GM23248 (cell line): ENCODE data around the gene COPS6. TPM values are rescaled to one million over a fixed set of nuclear protein-coding genes. Genes with fewer than 3 reads are reported as not detected.
A peak's percentile ranks its signal among the peaks of the same experiment; 100 is the strongest.

Experiments
- DNase-seq: peaks from one replicate; pipeline ENCODE4 v3.0.0-alpha.2; 2015
- H2AFZ ChIP-seq: fragments of 200-600 bp; sonication (generic); 2 replicates; pipeline ENCODE4 v1.6.1; 2016; ENCODE audit warnings: antibody characterized with exemption
- H3F3A ChIP-seq: fragments of 200-600 bp; sonication (generic); 2 replicates; pipeline ENCODE4 v1.6.1; 2016; ENCODE audit warnings: mild to moderate bottlenecking, antibody characterized with exemption, mixed run types; ENCODE audit not compliant: insufficient read depth
- H3K27ac ChIP-seq: fragments of 200-600 bp; sonication (generic); 2 replicates; pipeline ENCODE4 v1.5.1; 2016; ENCODE audit warnings: mild to moderate bottlenecking
- H3K27me3 ChIP-seq: fragments of 200-600 bp; sonication (generic); replicated peaks from 2 replicates; pipeline ENCODE4 v1.6.1; 2016; ENCODE audit warnings: mild to moderate bottlenecking; ENCODE audit not compliant: insufficient read depth
- H3K36me3 ChIP-seq: fragments of 200-600 bp; sonication (generic); 2 replicates; pipeline ENCODE4 v1.6.1; 2016; ENCODE audit warnings: low read depth, mild to moderate bottlenecking
- H3K4me1 ChIP-seq: fragments of 200-600 bp; sonication (generic); 2 replicates; pipeline ENCODE4 v1.6.1; 2016; ENCODE audit warnings: mild to moderate bottlenecking; ENCODE audit not compliant: insufficient read depth
- H3K4me2 ChIP-seq: fragments of 200-600 bp; sonication (generic); one replicate; pipeline ENCODE4 v1.6.1; 2016; ENCODE audit warnings: mild to moderate bottlenecking; ENCODE audit not compliant: unreplicated experiment
- H3K4me3 ChIP-seq: fragments of 200-600 bp; sonication (generic); 2 replicates; pipeline ENCODE4 v1.5.1; 2016; ENCODE audit warnings: mild to moderate bottlenecking
- H3K79me2 ChIP-seq: fragments of 200-600 bp; sonication (generic); 2 replicates; pipeline ENCODE4 v1.6.1; 2016; ENCODE audit warnings: mild to moderate bottlenecking; ENCODE audit not compliant: insufficient read depth
- H3K9ac ChIP-seq: fragments of 200-600 bp; sonication (generic); 2 replicates; pipeline ENCODE4 v1.6.1; 2016; ENCODE audit warnings: mild to moderate bottlenecking
- H3K9me2 ChIP-seq: fragments of 200-600 bp; sonication (generic); 2 replicates; pipeline ENCODE4 v1.6.1; 2016; ENCODE audit warnings: mixed run types, mild to moderate bottlenecking, moderate library complexity; ENCODE audit not compliant: insufficient read depth
- H3K9me3 ChIP-seq: fragments of 200-600 bp; sonication (generic); one replicate; pipeline ENCODE4 v1.6.1; 2017; ENCODE audit warnings: low read depth
- H4K20me1 ChIP-seq: fragments of 200-600 bp; sonication (generic); 2 replicates; pipeline ENCODE4 v1.6.0; 2016; ENCODE audit not compliant: insufficient read depth
- EZH2 ChIP-seq: fragments of 200-600 bp; sonication (generic); IDR thresholded peaks from 2 replicates; pipeline ENCODE4 v1.6.1; 2018; ENCODE audit warnings: antibody characterized with exemption, mild to moderate bottlenecking; ENCODE audit not compliant: insufficient read depth, poor library complexity, severe bottlenecking
- EZH2phosphoT487 ChIP-seq: fragments of 200-600 bp; sonication (generic); IDR thresholded peaks from 2 replicates; pipeline ENCODE4 v1.6.1; 2018; ENCODE audit warnings: antibody characterized with exemption, moderate library complexity, mild to moderate bottlenecking, low read depth; ENCODE audit not compliant: insufficient read depth
- WGBS, 2 experiments: methylation state at CpG; one replicate each; pipeline ENCODE4 v1.1.6; 2015 to 2017; ENCODE audit warnings: low lambda C conversion rate in 2 of 2, low coverage in 1 of 2; ENCODE audit errors: missing lambda C conversion rate in 2 of 2; 5-methylcytosine and 5-hydroxymethylcytosine counted together
- in situ Hi-C: fragments of 300-500 bp; cut with MboI; formaldehyde crosslinking; loops from 2 replicates; pipeline ENCODE4 v1.15.0; 2020
- polyA plus RNA-seq: library from polyadenylated mRNA; unstranded; fragments of >200 nt; fragmentation: Nextera tagmentation; extraction: Ambion mirVana; gene quantifications from 2 replicates; pipeline ENCODE4 v1.2.1, GENCODE V29; 2016
- total RNA-seq: library from RNA; depleted of rRNA; stranded (reverse); fragments of >200 nt; shearing (Covaris generic); gene quantifications from 2 replicates; pipeline ENCODE4 v1.2.3, GENCODE V29; 2014

Gene COPS6
- total and polyA plus RNA-seq, 2 experiments from 2014 or later: 79.1 to 214 TPM

DNA sequence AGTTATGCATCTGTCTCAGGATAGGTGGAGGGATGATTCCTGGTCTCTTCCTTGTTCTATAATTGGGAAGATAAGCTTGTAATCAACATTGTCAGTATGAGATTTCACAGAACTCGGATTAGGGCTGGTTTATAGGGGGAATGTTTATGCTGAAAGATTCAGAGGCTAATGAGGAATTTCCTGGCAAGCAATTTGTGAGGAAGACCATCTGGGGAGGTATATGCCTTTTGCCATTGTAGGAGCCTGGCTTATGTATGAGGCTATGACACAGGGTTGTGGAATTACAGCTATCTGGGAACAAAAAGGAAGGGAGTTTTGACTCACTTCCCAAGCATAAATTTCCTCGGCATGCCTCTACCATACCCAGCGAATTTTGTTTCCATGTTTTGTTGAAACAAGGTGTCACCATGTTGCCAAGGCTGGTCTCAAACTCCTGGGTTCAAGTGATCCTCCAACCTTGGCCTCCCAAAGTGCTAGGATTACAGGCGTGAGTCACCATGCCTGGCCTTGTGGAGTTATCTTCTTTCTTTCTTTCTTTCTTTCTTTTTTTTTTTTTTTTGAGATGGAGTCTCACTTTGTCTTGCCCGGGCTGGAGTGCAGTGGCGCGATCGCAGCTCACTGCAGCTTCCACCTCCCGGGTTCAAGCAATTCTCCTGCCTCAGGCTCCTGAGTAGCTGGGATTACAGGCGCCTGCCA, 1.6 kb upstream of the COPS6 start:
- H3K4me1 ChIP-seq: peaks cover 40% of the 10 kb centered on the region
- no peaks in the 10 kb centered on the region for H3K9me3 ChIP-seq
- 51 to 53% methylated on average over 9 to 10 of the region's 10 CpGs for WGBS, 2 experiments
- peaks cover 56% of the 10 kb centered on the region for H3F3A ChIP-seq
- no peak for TF ChIP-seq EZH2
- TF ChIP-seq EZH2phosphoT487: 0 out of 2 replicates have a peak, but pooled peaks have one; percentile 27
- H3K9me2 ChIP-seq: no peaks in the 10 kb centered on the region
- H3K9ac ChIP-seq: peak overlapping the region; percentile 58
- H3K27me3 ChIP-seq: no peaks in the 10 kb centered on the region
- in situ Hi-C loops: no loop called here
- H3K4me2 ChIP-seq: peak overlapping the region; percentile 55
- peaks cover 28% of the 10 kb centered on the region for H3K79me2 ChIP-seq
- H3K27ac ChIP-seq: peak overlapping the region; percentile 94
- no peaks in the 10 kb centered on the region for H4K20me1 ChIP-seq
- DNase-seq: peak; percentile 95
- H2AFZ ChIP-seq: peak overlapping the region; percentile 49
- peaks cover 9% of the 10 kb centered on the region; the same call in 1 of the 2 replicates for H3K36me3 ChIP-seq
- peak overlapping the region; percentile 9; the same call in 1 of the 2 replicates for H3K4me3 ChIP-seq

DNA sequence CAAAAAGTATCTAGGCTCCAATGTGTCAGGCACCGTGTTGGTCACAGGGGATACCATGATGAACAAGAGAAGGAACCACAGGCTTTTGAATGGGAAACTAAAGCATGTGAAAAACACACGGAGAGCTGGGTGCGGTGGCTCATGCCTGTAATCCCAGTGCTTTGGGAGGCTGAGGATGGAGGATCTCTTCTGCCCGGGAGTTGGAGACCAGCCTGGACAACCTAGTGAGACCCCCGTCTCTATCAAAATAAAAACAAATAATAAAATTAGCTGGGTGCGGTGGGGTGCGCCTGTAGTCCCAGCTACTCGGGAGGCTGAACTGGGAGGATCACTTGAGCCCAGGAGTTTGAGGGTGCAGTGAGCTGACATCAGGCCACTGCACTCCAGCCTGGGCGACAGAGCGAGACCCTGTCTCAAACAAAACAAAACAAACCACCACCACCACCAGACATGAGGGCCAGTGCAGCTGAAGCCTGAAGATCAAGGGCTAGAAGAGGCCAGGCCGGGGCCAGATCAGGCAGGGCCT, 611 bp upstream of the COPS6 start:
- 83% methylated on average over 11 of the region's 11 CpGs for WGBS, 2 experiments
- no peak for DNase-seq

DNA sequence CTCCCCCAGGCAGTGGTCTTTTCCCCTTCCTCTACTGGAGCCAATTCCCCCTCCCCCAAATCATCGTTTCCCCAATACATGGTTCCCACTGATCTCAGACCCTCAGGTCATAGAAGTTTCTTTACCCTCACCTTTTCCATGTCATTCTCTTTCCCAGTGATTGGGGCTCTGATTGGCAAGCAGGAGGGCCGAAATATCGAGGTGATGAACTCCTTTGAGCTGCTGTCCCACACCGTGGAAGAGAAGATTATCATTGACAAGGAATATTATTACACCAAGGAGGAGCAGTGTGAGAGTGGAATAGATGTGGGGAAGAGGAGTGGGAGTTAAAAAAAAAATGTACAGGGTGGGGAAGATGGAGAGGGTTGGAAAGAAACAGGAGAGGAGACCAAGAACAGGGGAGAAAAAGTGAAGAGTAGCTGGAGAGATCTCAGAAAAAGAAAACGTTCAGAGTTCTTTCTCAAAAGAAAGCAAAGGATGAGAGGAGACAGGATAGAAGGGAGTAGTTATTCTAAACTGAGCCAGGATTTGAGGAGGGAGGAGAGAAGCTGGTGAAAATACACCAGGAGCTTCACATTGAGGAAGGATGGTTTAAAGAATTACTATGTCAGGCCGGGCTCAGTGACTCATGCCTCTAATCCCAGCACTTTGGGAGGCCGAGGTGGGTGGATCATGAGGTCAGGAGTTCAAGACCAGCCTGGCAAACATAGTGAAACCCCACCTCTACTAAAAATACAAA, 858 bp downstream of the COPS6 start:
- H3K4me1 ChIP-seq: peaks cover 40% of the 10 kb centered on the region
- 8 to 9% methylated on average over 7 of the region's 7 CpGs for WGBS, 2 experiments
- H3K79me2 ChIP-seq: peaks cover 50% of the 10 kb centered on the region
- peak overlapping the region; percentile 85 for H3K4me2 ChIP-seq
- peak overlapping the region; percentile 78 for H3K4me3 ChIP-seq
- DNase-seq: peak; percentile 73
- no peaks in the 10 kb centered on the region for H4K20me1 ChIP-seq
- H3K9me3 ChIP-seq: no peaks in the 10 kb centered on the region
- no peaks in the 10 kb centered on the region for H3K27me3 ChIP-seq
- peaks cover 76% of the 10 kb centered on the region for H3F3A ChIP-seq
- peak overlapping the region; percentile 89 for H2AFZ ChIP-seq
- peaks cover 19% of the 10 kb centered on the region; the same call in 1 of the 2 replicates for H3K36me3 ChIP-seq
- H3K9me2 ChIP-seq: no peaks in the 10 kb centered on the region
- peak overlapping the region; percentile 94 for H3K27ac ChIP-seq
- H3K9ac ChIP-seq: peak overlapping the region; percentile 83
- TF ChIP-seq EZH2 (no peak), EZH2phosphoT487 (no peak)
- in situ Hi-C loops: no loop called here

More for the DNA sequence above, 611 bp upstream of the COPS6 start:
- peaks cover 65% of the 10 kb centered on the region for H3F3A ChIP-seq
- no peaks in the 10 kb centered on the region for H4K20me1 ChIP-seq
- peak overlapping the region; percentile 78 for H3K4me3 ChIP-seq
- in situ Hi-C loops: no loop called here
- H3K4me2 ChIP-seq: peak overlapping the region; percentile 85
- H3K36me3 ChIP-seq: peaks cover 16% of the 10 kb centered on the region; the same call in 1 of the 2 replicates
- H3K9me2 ChIP-seq: no peaks in the 10 kb centered on the region
- H2AFZ ChIP-seq: peak overlapping the region; percentile 89
- no peaks in the 10 kb centered on the region for H3K9me3 ChIP-seq
- peaks cover 40% of the 10 kb centered on the region for H3K4me1 ChIP-seq
- H3K9ac ChIP-seq: peak overlapping the region; percentile 83
- H3K79me2 ChIP-seq: peaks cover 38% of the 10 kb centered on the region
- no peaks in the 10 kb centered on the region for H3K27me3 ChIP-seq
- peak overlapping the region; percentile 94 for H3K27ac ChIP-seq
- TF ChIP-seq EZH2: no peak
- no peak for TF ChIP-seq EZH2phosphoT487

DNA sequence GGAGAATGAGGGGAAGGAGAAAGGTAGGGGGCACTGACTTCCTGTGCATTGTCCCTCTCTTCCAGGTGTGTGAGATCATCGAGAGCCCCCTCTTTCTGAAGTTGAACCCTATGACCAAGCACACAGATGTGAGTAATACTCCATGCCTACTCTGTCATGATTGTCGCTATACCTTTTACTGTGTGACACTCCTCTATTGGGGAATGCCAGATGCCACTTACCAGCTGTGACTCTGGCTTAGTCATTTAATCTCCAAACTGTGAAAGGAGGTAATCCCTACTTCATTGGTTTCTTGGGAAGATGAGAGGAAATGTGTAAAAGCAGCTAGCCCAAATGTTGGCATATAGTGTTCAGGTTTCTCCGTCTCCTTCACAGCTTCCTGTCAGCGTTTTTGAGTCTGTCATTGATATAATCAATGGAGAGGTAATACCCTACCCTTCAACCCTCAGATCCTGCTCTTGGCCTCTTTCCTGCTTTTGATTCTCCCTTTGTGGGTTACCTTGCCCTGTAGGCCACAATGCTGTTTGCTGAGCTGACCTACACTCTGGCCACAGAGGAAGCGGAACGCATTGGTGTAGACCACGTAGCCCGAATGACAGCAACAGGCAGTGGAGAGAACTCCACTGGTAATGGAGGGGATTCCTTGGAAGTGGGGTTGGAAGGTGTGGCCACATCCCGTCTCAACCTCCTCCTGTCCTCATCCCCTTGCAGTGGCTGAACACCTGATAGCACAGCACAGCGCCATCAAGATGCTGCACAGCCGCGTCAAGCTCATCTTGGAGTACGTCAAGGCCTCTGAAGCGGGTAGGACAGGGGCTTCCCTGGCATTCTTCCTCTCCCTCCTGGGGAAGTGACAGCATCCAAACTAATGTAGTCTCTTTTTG, 2.0 kb downstream of the COPS6 start:
- Histone ChIP-seq H3K9me3 (no peaks in the 10 kb centered on the region), H3K9me2 (no peaks in the 10 kb centered on the region), H3K4me3 (no peak overlapping the region), H3K9ac (peak overlapping the region; percentile 83; the same call in 1 of the 2 replicates), H3K4me2 (peak overlapping the region; percentile 85), H3K27ac (peak overlapping the region; percentile 94), H3K4me1 (peaks cover 40% of the 10 kb centered on the region), H3F3A (peaks cover 85% of the 10 kb centered on the region), H3K27me3 (no peaks in the 10 kb centered on the region), H3K79me2 (peaks cover 55% of the 10 kb centered on the region), H2AFZ (no peak overlapping the region), H4K20me1 (no peaks in the 10 kb centered on the region), H3K36me3 (peaks cover 26% of the 10 kb centered on the region)
- 84 to 87% methylated on average over 14 of the region's 14 CpGs for WGBS, 2 experiments
- peak; percentile 48 for DNase-seq
- TF ChIP-seq EZH2 (no peak), EZH2phosphoT487 (no peak)
- in situ Hi-C loops: no loop called here
